ENCODE data around the gene IPO4. TPM values are rescaled to one million over a fixed set of nuclear protein-coding genes. Genes with fewer than 3 reads are reported as not detected.

IPO4 gene
- total RNA-seq, 2 experiments from 2014 or later, result 36.6 to 37.9 TPM

DNA sequence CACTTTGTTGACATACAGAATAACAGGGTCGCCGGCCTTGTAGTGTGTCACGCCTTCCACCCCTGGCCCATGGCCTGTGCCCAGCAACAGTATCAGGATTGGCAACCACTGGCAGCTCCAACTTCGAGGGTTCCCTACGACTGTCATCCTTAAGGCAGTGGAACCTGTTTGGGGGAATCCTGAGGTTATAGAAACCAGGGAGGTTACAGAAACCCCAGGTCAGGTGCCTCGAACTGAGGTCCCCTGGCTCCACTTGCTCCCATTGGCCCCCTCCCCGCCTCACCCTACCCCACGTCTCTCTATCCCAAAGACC, 6.2 kb upstream of the IPO4 start:
- TF ChIP-seq, protein P1, sequence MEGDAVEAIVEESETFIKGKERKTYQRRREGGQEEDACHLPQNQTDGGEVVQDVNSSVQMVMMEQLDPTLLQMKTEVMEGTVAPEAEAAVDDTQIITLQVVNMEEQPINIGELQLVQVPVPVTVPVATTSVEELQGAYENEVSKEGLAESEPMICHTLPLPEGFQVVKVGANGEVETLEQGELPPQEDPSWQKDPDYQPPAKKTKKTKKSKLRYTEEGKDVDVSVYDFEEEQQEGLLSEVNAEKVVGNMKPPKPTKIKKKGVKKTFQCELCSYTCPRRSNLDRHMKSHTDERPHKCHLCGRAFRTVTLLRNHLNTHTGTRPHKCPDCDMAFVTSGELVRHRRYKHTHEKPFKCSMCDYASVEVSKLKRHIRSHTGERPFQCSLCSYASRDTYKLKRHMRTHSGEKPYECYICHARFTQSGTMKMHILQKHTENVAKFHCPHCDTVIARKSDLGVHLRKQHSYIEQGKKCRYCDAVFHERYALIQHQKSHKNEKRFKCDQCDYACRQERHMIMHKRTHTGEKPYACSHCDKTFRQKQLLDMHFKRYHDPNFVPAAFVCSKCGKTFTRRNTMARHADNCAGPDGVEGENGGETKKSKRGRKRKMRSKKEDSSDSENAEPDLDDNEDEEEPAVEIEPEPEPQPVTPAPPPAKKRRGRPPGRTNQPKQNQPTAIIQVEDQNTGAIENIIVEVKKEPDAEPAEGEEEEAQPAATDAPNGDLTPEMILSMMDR (IDR thresholded peaks at IDR 0.05), result no peak
- H3K9me3 ChIP-seq (ENCODE audit: control insufficient read depth in 1 of 2, insufficient read depth in 1 of 2, low read length in 2 of 2), result no peaks in the 10 kb centered on the region

DNA sequence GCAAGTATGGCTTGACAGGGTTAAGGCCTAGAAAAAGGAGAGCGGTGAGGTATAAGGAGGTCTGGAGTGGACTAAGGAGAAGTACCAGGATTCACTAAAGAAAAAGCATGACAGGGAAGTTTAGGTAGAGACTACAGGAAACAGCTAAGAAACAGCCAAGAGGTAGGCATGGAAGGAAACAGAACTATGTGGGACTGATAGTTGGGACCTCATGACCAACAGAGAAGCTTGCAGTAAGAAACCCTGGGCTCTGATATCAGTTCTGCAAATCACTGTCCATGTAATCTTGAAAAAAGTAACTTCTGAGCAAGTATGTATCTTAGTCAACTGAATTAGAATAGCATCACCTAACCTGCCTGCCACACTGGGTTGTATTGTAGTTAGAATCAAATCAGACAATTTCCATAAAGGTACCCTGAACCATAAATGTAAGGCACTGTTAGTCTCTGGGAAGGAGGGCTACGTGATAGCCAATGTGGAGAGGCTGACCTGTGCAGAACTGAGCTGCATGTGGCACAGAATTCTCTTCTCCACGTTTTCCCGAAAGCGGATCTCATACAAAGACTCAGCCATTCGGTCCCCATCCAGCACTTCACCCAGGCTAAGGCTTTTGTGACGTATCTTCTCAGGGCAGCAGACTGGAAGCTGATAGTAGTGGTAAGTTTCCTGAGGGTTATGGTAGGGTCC, 5.7 kb upstream of the IPO4 start:
- Histone ChIP-seq H3K27me3 (ENCODE audit: control insufficient read depth in 1 of 2, insufficient read depth in 2 of 2, low read length in 2 of 2) (no peaks in the 10 kb centered on the region), H3K4me3 (ENCODE audit: low read length) (peak overlapping the region; percentile 93), H3K9me3 (ENCODE audit: control insufficient read depth in 1 of 2, insufficient read depth in 1 of 2, low read length in 2 of 2) (no peaks in the 10 kb centered on the region), H3K4me1 (ENCODE audit: insufficient read depth, low read length) (peaks cover 41% of the 10 kb centered on the region), H3K36me3 (ENCODE audit: insufficient read depth, low read length) (peaks cover 26% of the 10 kb centered on the region), H3K27ac (ENCODE audit: low read depth in 1 of 2, low read length in 2 of 2) (peak overlapping the region; percentile 97 to 99)
- peaks cover 58% of the 10 kb centered on the region for H3K4me1 Mint-ChIP-seq (ENCODE audit: low read depth)
- peak overlapping the region; percentile 87 for H3K4me3 Mint-ChIP-seq
- intact Hi-C loops (cut with DNase I, micrococcal nuclease), result loop anchor here in 1 of 2 experiments (2.0 kb wide), 1 partner anchor 58 kb away; the partner anchor contains the start of gene PSME1
- no peak for DNase-seq
- ChIA-PET POLR2A (interaction anchor here (0.7 to 4.0 kb wide), 11 partner anchors 9 to 236 kb away, joined by 3 to 99 read pairs (median 14); partner anchors contain the start of genes CBLN3, CHMP4A, DCAF11 and EMC9), CTCF (interaction anchor here (0.5 to 2.6 kb wide), 6 partner anchors 21 to 113 kb away, joined by 3 to 14 read pairs (median 4); partner anchors contain the start of genes IRF9, MDP1 and TINF2)
- H3K27me3 Mint-ChIP-seq, result no peaks in the 10 kb centered on the region
- no peaks in the 10 kb centered on the region for H3K9me3 Mint-ChIP-seq
- peak overlapping the region; percentile 92 for H3K27ac Mint-ChIP-seq
- peaks cover 64% of the 10 kb centered on the region for H3K36me3 Mint-ChIP-seq (ENCODE audit: low read depth)
- no peak for ATAC-seq (ENCODE audit: poor library complexity)
- TF ChIP-seq, protein P1 (IDR thresholded peaks at IDR 0.05), result no peak

More for the DNA sequence above, 6.2 kb upstream of the IPO4 start:
- peaks cover 26% of the 10 kb centered on the region for H3K36me3 ChIP-seq (ENCODE audit: insufficient read depth, low read length)
- ChIA-PET CTCF (interaction anchor here (0.5 to 2.6 kb wide), 10 partner anchors 8 to 1335 kb away, joined by 3 to 14 read pairs (median 4); partner anchors contain the start of genes CHMP4A, IRF9, MDP1 and TINF2), POLR2A (interaction anchor here (0.9 to 4.0 kb wide), 15 partner anchors 9 to 236 kb away, joined by 3 to 99 read pairs (median 12); partner anchors contain the start of genes CBLN3, CHMP4A, DCAF11 and DHRS1)
- Mint-ChIP-seq H3K36me3 (ENCODE audit: low read depth) (peaks cover 65% of the 10 kb centered on the region), H3K27ac (peak overlapping the region; percentile 92), H3K4me1 (ENCODE audit: low read depth) (peaks cover 57% of the 10 kb centered on the region), H3K27me3 (no peaks in the 10 kb centered on the region), H3K4me3 (peak overlapping the region; percentile 87), H3K9me3 (no peaks in the 10 kb centered on the region)
- intact Hi-C loops (cut with DNase I, micrococcal nuclease), result loop anchor here (1.0 to 5.0 kb wide), 4 partner anchors 18 to 58 kb away; partner anchors contain the start of genes CHMP4A (in 1 of the 2), GMPR2 (in 1 of the 2), IRF9 (in 1 of the 2) and NEDD8 (in 1 of the 2)
- DNase-seq (no peak), ATAC-seq (ENCODE audit: poor library complexity) (no peak)
- peak overlapping the region; percentile 97 to 99 for H3K27ac ChIP-seq (ENCODE audit: low read depth in 1 of 2, low read length in 2 of 2)
- no peaks in the 10 kb centered on the region for H3K27me3 ChIP-seq (ENCODE audit: control insufficient read depth in 1 of 2, insufficient read depth in 2 of 2, low read length in 2 of 2)
- H3K4me3 ChIP-seq (ENCODE audit: low read length), result peak overlapping the region; percentile 93
- peaks cover 37% of the 10 kb centered on the region for H3K4me1 ChIP-seq (ENCODE audit: insufficient read depth, low read length)

DNA sequence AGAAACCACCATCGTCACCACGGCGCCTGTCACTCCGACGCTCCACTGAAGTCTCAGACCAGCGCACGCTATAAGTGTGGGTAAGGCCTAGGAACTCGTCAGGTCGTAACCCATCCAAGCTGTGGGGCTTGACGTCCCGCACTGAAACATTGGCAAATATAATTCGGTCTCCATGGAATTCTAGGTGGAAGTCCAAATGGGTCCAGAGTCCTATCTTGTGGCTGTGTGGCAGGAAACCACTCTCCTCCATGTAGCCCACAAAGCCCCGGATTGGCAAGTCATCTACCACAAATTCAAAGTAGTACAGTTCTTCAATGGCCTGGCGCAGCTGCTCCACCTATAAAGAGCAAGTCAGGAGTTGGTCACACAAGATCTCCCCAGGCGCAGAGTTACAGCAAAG, 4.3 kb upstream of the IPO4 start:
- ChIA-PET POLR2A (no interaction called here), CTCF (no interaction called here)
- Histone ChIP-seq H3K36me3 (ENCODE audit: insufficient read depth, low read length) (peaks cover 20% of the 10 kb centered on the region), H3K4me3 (ENCODE audit: low read length) (no peak overlapping the region), H3K27me3 (ENCODE audit: control insufficient read depth in 1 of 2, insufficient read depth in 2 of 2, low read length in 2 of 2) (no peaks in the 10 kb centered on the region), H3K27ac (ENCODE audit: low read depth in 1 of 2, low read length in 2 of 2) (no peak overlapping the region), H3K4me1 (ENCODE audit: insufficient read depth, low read length) (peaks cover 51% of the 10 kb centered on the region), H3K9me3 (ENCODE audit: control insufficient read depth in 1 of 2, insufficient read depth in 1 of 2, low read length in 2 of 2) (no peaks in the 10 kb centered on the region)
- no peaks in the 10 kb centered on the region for H3K9me3 Mint-ChIP-seq
- peak overlapping the region; percentile 77 for H3K27ac Mint-ChIP-seq
- peaks cover 61% of the 10 kb centered on the region for H3K4me1 Mint-ChIP-seq (ENCODE audit: low read depth)
- no peaks in the 10 kb centered on the region for H3K27me3 Mint-ChIP-seq
- peak overlapping the region; percentile 76 for H3K4me3 Mint-ChIP-seq
- ATAC-seq (ENCODE audit: poor library complexity), result no peak
- intact Hi-C loops (cut with DNase I, micrococcal nuclease), result no loop called here
- TF ChIP-seq, protein P1 (IDR thresholded peaks at IDR 0.05), result no peak
- H3K36me3 Mint-ChIP-seq (ENCODE audit: low read depth), result peaks cover 62% of the 10 kb centered on the region
- DNase-seq, result no peak
